ENCODE measurements around the gene FAM81A. TPM values are rescaled to one million over a fixed set of nuclear protein-coding genes. Genes with fewer than 3 reads are reported as not detected.

FAM81A gene
- total RNA-seq, 6 experiments from 2014 or later, result 0.18 TPM; not detected in 5

DNA sequence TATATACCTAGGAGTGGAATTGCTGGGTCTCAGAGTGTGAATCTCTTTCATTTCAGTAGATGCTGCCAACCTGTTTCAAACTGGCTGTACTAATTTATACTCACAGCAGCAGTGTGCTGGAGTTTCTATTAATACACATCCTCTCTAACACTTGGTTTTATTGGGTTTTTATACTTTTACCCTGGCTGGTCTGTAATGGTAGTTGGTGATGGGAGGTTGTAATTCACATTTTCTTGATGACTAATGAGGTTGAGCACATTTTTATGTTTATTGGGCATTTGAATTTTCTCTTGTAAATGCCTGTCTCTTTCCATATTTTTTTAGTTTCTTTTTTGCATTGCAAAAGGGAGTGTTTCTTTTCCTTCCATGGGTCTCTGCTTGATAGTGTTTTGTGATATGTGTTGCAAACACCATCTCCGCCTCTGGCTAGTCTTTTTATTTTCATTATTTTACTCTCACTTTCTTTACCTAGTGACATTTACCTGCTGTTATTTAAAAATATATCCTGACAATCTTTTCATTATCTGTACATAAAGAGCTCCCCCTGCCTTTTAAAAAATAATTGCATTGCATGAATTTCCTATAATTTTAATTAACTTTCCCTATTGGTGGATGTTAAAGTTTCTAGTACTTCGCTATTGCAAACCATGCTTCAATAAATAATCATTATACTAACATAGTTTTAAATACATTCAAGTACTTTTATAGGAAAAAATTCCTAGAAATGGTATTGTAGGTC lies 124.6 kb downstream of the FAM81A start:
- WGBS (ENCODE audit: insufficient coverage, low coverage, low lambda C conversion rate, missing lambda C conversion rate), result 100% methylated on average over 2 of the region's 2 CpGs
- DNase-seq (no peak), ATAC-seq (no peak)
- TF ChIP-seq, protein P1, sequence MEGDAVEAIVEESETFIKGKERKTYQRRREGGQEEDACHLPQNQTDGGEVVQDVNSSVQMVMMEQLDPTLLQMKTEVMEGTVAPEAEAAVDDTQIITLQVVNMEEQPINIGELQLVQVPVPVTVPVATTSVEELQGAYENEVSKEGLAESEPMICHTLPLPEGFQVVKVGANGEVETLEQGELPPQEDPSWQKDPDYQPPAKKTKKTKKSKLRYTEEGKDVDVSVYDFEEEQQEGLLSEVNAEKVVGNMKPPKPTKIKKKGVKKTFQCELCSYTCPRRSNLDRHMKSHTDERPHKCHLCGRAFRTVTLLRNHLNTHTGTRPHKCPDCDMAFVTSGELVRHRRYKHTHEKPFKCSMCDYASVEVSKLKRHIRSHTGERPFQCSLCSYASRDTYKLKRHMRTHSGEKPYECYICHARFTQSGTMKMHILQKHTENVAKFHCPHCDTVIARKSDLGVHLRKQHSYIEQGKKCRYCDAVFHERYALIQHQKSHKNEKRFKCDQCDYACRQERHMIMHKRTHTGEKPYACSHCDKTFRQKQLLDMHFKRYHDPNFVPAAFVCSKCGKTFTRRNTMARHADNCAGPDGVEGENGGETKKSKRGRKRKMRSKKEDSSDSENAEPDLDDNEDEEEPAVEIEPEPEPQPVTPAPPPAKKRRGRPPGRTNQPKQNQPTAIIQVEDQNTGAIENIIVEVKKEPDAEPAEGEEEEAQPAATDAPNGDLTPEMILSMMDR (IDR thresholded peaks at IDR 0.05), result peak in 2 of 4 donors; percentile 9 to 15
- no peak for TF ChIP-seq POLR2A (IDR thresholded peaks at IDR 0.05)
- intact Hi-C loops (cut with DNase I), result no loop called here
- Histone ChIP-seq H3K4me3 (no peak overlapping the region), H3K4me1 (no peaks in the 10 kb centered on the region), H3K27ac (no peak overlapping the region), H3K36me3 (no peaks in the 10 kb centered on the region), H3K27me3 (no peaks in the 10 kb centered on the region), H3K9me3 (no peaks in the 10 kb centered on the region)

DNA sequence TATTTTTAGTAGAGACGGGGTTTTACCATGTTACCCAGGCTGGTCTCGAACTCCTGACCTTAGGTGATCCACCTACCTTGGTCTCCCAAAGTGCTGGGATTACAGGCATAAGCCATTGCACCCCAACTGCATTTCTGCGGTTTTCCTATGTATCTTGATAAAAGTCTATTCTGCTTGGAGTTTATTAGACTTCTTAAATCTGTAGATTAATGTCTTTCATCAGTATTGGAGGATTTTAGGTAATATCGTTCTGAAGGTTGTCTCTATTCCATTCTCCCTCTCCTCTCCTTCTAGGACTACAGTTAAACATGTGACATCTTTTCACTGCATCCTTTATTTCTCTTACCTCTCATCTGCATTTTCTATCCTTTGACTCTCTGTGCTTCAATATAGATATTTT lies 127.3 kb downstream of the FAM81A start:
- DNase-seq, result no peak
- Histone ChIP-seq H3K4me1 (no peaks in the 10 kb centered on the region), H3K27ac (no peak overlapping the region), H3K9me3 (no peaks in the 10 kb centered on the region), H3K4me3 (no peak overlapping the region), H3K36me3 (no peaks in the 10 kb centered on the region), H3K27me3 (no peaks in the 10 kb centered on the region)
- no peak for ATAC-seq
- WGBS (ENCODE audit: insufficient coverage, low coverage, low lambda C conversion rate, missing lambda C conversion rate), result 94% methylated on average over 3 of the region's 4 CpGs
- TF ChIP-seq, protein P1 (IDR thresholded peaks at IDR 0.05), result no peak
- TF ChIP-seq POLR2A (IDR thresholded peaks at IDR 0.05), result no peak
- intact Hi-C loops (cut with DNase I), result no loop called here

- no peaks in the 10 kb centered on the region for H3K9me3 ChIP-seq
- no peaks in the 10 kb centered on the region for H3K36me3 ChIP-seq
- H3K4me1 ChIP-seq, result no peaks in the 10 kb centered on the region
- DNase-seq (no peak), ATAC-seq (no peak)
- 83% methylated on average over 1 of the region's 1 CpG for WGBS (ENCODE audit: insufficient coverage, low coverage, low lambda C conversion rate, missing lambda C conversion rate)
- intact Hi-C loops (cut with DNase I), result no loop called here
- TF ChIP-seq, protein P1 (IDR thresholded peaks at IDR 0.05), result no peak
- TF ChIP-seq POLR2A (IDR thresholded peaks at IDR 0.05), result no peak
- H3K4me3 ChIP-seq, result no peak overlapping the region
- H3K27me3 ChIP-seq, result no peaks in the 10 kb centered on the region
- H3K27ac ChIP-seq, result no peak overlapping the region
Measured at GRCh38 chr15:59567324-59567723, 129.3 kb downstream of the FAM81A start.

DNA sequence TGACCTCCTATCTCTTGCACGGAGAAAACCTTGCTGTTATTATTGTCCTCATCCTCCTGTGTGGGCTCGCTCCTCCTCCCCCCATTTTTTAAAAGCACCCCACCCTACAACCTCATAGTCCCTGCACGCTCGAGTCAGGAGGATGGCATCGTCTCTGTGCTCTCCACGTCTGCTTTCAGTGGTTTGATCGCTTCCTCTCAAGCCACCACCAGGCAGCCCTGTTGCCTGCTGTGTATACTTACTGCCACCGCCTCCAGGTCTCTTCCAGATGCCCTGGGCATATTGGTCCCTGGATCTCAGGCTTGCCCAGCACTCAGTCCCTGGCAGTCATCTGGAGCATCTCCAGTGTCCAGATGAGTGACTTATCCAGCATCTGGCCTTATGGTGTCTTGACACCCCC lies 131.5 kb downstream of the FAM81A start:
- 64% methylated on average over 7 of the region's 8 CpGs for WGBS (ENCODE audit: insufficient coverage, low coverage, low lambda C conversion rate, missing lambda C conversion rate)
- intact Hi-C loops (cut with DNase I), result no loop called here
- no peaks in the 10 kb centered on the region for H3K36me3 ChIP-seq
- ATAC-seq (no peak), DNase-seq (no peak)
- H3K4me1 ChIP-seq, result no peaks in the 10 kb centered on the region
- H3K9me3 ChIP-seq, result no peaks in the 10 kb centered on the region
- no peaks in the 10 kb centered on the region for H3K27me3 ChIP-seq
- TF ChIP-seq, protein P1 (IDR thresholded peaks at IDR 0.05), result no peak
- no peak for TF ChIP-seq POLR2A (IDR thresholded peaks at IDR 0.05)
- no peak overlapping the region for H3K27ac ChIP-seq
- H3K4me3 ChIP-seq, result no peak overlapping the region
